D721Med (cell line): ENCODE data around the gene TEX48.

ENCODE experiments used
- DNase-seq: peaks from one replicate; pipeline ENCODE4 v3.0.0; 2011; ENCODE audit warnings: low spot score; ENCODE audit not compliant: insufficient read length
- FAIRE-seq: peaks from 2 replicates; lab custom pipeline; 2011; peaks lifted over from hg19 to GRCh38; lab: Jason Lieb, UNC
- TF ChIP-seq, protein P1 (sequence below): IDR thresholded peaks from 2 replicates; pipeline ENCODE4 v1.5.1; 2012; ENCODE audit warnings: mild to moderate bottlenecking, control low read depth; ENCODE audit not compliant: insufficient read depth; ENCODE audit errors: missing control alignments

The TEX48 gene

DNA sequence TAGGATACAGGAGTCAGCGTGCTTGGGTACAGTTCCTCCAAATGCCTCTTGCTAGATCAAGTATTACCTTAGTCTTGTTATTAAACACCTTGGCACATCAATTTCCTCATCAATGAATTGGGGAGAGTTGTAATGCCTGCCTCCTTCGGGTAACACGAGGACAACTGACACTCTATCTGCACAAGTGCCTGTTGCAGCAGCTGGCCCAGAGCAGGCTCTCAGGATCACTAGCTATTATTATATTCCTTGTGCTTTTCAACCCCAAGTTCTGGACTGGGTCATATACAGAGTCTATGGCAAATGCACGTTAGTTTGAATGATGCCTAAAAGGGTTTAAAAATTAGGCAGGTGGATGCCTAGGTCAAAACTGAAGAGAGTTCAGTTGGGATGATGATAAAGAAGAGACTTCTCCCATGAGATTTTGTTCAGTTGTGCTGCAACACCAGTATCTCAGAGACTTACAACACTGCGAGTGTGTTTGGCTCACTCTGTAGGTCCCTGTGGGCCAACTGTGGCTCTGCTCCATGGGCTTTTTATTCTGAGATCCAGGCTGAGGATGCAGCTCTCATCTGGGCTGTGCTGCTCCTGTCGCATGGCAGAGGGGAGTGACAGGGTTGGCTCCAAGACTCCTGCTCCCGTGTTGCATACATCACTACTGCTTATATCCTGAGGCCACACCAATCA, 41.1 kb upstream of the TEX48 start:
- TF ChIP-seq, protein P1, sequence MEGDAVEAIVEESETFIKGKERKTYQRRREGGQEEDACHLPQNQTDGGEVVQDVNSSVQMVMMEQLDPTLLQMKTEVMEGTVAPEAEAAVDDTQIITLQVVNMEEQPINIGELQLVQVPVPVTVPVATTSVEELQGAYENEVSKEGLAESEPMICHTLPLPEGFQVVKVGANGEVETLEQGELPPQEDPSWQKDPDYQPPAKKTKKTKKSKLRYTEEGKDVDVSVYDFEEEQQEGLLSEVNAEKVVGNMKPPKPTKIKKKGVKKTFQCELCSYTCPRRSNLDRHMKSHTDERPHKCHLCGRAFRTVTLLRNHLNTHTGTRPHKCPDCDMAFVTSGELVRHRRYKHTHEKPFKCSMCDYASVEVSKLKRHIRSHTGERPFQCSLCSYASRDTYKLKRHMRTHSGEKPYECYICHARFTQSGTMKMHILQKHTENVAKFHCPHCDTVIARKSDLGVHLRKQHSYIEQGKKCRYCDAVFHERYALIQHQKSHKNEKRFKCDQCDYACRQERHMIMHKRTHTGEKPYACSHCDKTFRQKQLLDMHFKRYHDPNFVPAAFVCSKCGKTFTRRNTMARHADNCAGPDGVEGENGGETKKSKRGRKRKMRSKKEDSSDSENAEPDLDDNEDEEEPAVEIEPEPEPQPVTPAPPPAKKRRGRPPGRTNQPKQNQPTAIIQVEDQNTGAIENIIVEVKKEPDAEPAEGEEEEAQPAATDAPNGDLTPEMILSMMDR = no peak
- DNase-seq (no peak), FAIRE-seq (no peak)

DNA sequence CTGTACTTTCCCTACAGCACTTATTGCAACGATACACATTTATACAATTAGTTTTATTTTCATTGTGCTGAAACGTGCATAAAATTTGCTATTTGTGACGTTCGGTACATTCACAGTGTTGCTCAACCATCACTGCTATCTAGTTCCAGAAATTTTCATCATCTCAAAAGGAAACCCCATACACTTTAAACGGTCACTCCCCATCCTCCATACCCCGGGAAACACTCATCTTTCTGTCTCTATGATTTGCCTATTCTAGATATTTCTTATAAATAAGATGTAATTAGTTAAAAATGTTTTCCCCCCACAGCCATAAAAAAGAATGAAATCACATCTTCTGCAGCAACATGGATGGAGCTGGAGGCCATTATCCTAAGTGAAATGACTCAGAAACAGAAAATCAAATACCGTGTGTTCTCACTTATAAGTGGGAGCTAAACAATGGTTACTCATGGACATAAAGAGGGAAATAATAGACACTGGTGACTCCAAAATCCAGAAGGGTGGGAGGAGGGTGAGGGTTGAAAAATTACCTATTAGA, 40.2 kb upstream of the TEX48 start:
- no peak for DNase-seq
- no peak for FAIRE-seq
- TF ChIP-seq, protein P1 = no peak

DNA sequence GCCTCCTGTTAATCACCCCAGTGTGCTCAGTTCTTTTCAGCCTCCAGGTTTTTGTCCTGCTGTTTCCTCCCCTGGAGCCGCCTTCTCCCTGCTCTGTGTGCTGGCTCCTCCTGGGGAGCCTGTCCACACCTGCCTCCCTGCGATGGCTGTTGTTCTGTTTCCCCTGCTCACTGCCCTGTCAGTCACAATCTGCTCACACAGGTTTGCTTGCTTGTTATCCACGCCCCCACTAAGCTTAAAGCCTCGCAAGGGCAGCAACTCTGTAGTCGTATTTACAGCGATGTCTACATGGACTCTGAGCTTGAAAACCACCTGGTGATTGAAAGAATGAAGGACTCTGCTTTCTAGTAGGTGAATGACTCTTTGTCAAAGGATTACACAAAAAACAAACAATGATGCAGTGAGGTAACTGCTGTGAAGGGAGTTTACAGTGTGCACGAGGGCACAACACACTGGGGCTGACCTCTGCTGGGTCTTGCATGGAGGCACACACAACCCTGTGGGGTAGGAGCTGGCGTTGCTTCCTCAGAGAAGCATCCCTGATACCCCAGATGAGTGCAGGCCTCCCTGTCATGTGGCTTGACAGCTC, 39.6 kb upstream of the TEX48 start:
- FAIRE-seq (no peak), DNase-seq (no peak)

DNA sequence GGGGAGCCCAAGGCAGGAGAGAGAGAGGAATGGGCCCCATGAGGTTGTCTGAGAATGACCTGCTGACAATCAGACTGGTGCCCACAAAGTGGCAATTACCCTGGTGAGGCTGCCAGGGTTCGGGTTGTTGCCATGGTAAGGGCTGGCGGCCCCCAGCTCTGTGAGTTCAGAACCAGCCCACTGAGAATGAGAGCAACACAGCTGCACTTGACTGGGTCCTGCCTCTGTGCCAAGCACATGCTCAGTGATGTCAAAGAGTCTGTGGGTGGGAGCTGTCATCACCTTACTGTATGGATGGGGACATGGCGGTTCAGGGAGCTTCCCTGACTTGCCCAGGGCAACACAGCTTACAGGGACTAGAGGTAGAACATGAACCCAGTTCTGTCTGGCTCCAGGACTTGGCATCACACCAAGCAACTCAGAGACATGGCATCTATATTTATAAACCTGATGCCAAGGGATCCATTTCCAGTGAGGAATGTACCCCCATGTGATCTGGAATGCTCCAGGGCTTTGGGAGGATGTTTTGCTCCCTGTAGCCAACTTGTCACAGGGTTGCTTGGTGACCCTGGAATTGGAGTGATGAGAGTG, 38.2 kb upstream of the TEX48 start:
- TF ChIP-seq, protein P1 = no peak
- FAIRE-seq (no peak), DNase-seq (no peak)

More for the DNA sequence above, 39.6 kb upstream of the TEX48 start:
- TF ChIP-seq, protein P1 = no peak

DNA sequence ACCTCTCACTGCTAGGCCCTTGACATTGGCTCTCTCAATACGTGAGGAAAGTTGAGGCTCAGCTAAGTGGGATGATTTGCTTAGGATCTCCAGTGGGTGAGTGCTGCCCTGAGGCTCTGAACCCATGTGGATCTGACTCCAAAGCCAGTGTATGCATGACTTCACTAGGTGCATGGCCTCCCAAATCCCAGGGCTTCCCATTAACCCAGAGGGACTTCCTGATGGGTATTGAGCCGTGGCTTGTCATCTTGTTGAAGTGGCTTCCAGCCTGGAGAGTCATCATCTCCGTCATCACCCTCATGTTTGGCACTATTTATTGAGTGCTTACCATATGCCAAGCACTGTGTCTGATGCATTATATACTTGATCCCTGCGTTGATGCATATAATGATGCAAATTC, 37.3 kb upstream of the TEX48 start:
- TF ChIP-seq, protein P1 = no peak
- DNase-seq (no peak), FAIRE-seq (no peak)

DNA sequence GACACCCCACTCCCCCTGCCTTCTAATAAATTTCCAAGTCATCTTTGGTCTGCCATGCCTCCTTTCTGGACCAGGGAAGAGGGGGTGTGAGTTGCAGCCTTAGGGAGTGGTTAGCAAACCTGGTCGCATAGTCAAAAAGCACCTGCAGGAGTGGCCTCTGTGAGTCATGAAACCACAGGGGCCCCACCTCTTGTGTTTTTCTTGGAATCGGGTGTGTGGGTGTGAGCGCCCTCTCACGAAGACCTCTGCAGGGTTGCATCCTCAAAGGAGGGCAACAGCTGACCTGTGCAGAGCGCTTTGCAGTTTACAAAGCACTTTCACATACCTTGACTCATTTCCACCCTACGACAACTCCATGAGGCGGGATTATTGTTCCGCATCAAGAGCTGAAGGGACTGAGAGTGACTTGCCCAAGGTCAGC, 36.8 kb upstream of the TEX48 start:
- DNase-seq = no peak

More for the DNA sequence above, 36.8 kb upstream of the TEX48 start:
- FAIRE-seq = no peak
- TF ChIP-seq, protein P1 = no peak
